Gastrocnemius medialis (tissue), 4 donors: ENCODE data around the gene DCPS.

ENCODE experiments used
- CTCF ChIP-seq, 5 experiments: fragments of 450-650 bp in 3 of 5; fragments of 200-600 bp in 2 of 5; sonication (generic) in 2 of 5; IDR thresholded peaks in 4 of 5; conservative IDR thresholded peaks in 1 of 5; 1 replicate in 4 of 5; 2 replicates in 1 of 5; pipeline ENCODE4 v1.5.1; 2016 to 2019; ENCODE audit warnings: antibody characterized with exemption in 5 of 5, mild to moderate bottlenecking in 3 of 5, moderate library complexity in 3 of 5
- POLR2A ChIP-seq, 2 donors: fragments of 450-650 bp; IDR thresholded peaks; one replicate each; pipeline ENCODE4 v1.6.1; 2017; ENCODE audit warnings: antibody characterized with exemption in 2 of 2, mild to moderate bottlenecking in 2 of 2, moderate library complexity in 2 of 2

- TF ChIP-seq CTCF (IDR thresholded peaks at IDR 0.05 in 4 of 5, conservative IDR thresholded peaks at IDR 0.05 in 1 of 5) = no peak
- TF ChIP-seq POLR2A (IDR thresholded peaks at IDR 0.05) = no peak
Measured at GRCh38 chr11:126383339-126384335, 79.8 kb downstream of the DCPS start.
